ENCODE results near the gene TBC1D17. TPM values are rescaled to one million over a fixed set of nuclear protein-coding genes. Genes with fewer than 3 reads are reported as not detected.

Gene TBC1D17
- total and polyA plus RNA-seq, 2 of the 13 experiments (the other 11 are each of a cell fraction or from before 2014, with no cell fraction given): 9.7 to 16.9 TPM

DNA sequence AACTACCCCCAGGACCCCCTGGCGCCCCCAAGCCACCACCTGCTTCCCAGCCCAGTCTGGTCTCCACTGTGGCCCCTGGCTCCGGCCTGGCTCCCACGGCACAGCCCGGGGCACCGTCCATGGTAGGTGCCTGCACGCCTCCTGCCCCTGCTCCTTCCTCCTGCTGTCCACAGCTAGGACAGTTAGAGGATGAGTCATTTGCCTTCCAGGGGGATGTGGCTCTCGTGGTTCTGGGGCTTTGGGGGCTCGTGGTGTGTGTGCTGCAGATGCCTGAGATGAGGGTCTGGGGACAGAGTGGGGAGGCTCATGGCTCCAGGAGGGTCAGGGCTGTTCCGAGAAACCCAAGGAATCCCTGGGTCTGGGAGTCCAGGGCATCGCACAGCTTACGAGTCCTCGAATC, 46.7 kb upstream of the TBC1D17 start:
- CTCF ChIA-PET (ENCODE audit: low intra/inter-chr PET ratio, low total read pairs): no interaction called here
- in situ Hi-C loops (cut with HindIII; ENCODE audit: extremely low pct_ligation_motif_present, low pct_unique_long_range_greater_than_20kb): no loop called here
- no peak for FAIRE-seq

More for the DNA sequence above, 46.7 kb upstream of the TBC1D17 start:
- DNase-seq (ENCODE audit: low spot score) (no peak), ATAC-seq (no peak)
- Histone ChIP-seq H3K9me3 (ENCODE audit: low read length) (no peaks in the 10 kb centered on the region), H3K4me1 (ENCODE audit: insufficient read depth, low read length) (no peaks in the 10 kb centered on the region), H3K27me3 (ENCODE audit: control insufficient read depth in 1 of 2, insufficient read depth in 2 of 2, low read length in 2 of 2) (no peaks in the 10 kb centered on the region), H4K20me1 (ENCODE audit: insufficient read depth, low read length) (no peaks in the 10 kb centered on the region), H3K4me2 (ENCODE audit: low read depth, low read length) (no peak overlapping the region), H3K27ac (ENCODE audit: extremely low read length, insufficient read depth, low read length) (no peak overlapping the region), H3K36me3 (replicated peaks in 1 of 2; ENCODE audit: control insufficient read depth in 1 of 2, insufficient read depth in 2 of 2, low read length in 2 of 2) (peaks cover 27 to 58% of the 10 kb centered on the region in 2 experiments), H2AFZ (ENCODE audit: low read length) (no peak overlapping the region), H3K4me3 (replicated peaks in 1 of 3; ENCODE audit: insufficient read depth in 1 of 3, low read depth in 2 of 3, low read length in 3 of 3) (no peak overlapping the region), H3K79me2 (ENCODE audit: insufficient read depth, low read length) (no peaks in the 10 kb centered on the region), H3K9ac (ENCODE audit: insufficient read depth, low read depth, low read length) (no peak overlapping the region)
- no TSS peak for BruUV-seq (replicated peaks)
- WGBS (ENCODE audit: low lambda C conversion rate): 99% methylated on average over 10 of the region's 12 CpGs
- POLR2A ChIA-PET: no interaction called here
- no peak for TF ChIP-seq ZSCAN29 (CRISPR knock-in tag; conservative IDR thresholded peaks at IDR 0.05)
- TF ChIP-seq SP1 (IDR thresholded peaks at IDR 0.05): no peak
- no peak for TF ChIP-seq SP1 (CRISPR knock-in tag; IDR thresholded peaks at IDR 0.05)
- no peak for TF ChIP-seq SMARCE1 (IDR thresholded peaks at IDR 0.05; ENCODE audit: borderline replicate concordance)
- TF ChIP-seq ELF1 (CRISPR knock-in tag; IDR thresholded peaks at IDR 0.05): no peak
- TF ChIP-seq, protein P1, sequence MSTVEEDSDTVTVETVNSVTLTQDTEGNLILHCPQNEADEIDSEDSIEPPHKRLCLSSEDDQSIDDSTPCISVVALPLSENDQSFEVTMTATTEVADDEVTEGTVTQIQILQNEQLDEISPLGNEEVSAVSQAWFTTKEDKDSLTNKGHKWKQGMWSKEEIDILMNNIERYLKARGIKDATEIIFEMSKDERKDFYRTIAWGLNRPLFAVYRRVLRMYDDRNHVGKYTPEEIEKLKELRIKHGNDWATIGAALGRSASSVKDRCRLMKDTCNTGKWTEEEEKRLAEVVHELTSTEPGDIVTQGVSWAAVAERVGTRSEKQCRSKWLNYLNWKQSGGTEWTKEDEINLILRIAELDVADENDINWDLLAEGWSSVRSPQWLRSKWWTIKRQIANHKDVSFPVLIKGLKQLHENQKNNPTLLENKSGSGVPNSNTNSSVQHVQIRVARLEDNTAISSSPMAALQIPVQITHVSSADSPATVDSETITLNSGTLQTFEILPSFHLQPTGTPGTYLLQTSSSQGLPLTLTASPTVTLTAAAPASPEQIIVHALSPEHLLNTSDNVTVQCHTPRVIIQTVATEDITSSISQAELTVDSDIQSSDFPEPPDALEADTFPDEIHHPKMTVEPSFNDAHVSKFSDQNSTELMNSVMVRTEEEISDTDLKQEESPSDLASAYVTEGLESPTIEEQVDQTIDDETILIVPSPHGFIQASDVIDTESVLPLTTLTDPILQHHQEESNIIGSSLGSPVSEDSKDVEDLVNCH (CRISPR knock-in tag; IDR thresholded peaks at IDR 0.05): no peak
- TF ChIP-seq, protein P2, sequence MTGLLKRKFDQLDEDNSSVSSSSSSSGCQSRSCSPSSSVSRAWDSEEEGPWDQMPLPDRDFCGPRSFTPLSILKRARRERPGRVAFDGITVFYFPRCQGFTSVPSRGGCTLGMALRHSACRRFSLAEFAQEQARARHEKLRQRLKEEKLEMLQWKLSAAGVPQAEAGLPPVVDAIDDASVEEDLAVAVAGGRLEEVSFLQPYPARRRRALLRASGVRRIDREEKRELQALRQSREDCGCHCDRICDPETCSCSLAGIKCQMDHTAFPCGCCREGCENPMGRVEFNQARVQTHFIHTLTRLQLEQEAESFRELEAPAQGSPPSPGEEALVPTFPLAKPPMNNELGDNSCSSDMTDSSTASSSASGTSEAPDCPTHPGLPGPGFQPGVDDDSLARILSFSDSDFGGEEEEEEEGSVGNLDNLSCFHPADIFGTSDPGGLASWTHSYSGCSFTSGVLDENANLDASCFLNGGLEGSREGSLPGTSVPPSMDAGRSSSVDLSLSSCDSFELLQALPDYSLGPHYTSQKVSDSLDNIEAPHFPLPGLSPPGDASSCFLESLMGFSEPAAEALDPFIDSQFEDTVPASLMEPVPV (CRISPR knock-in tag; IDR thresholded peaks at IDR 0.05): no peak
- intact Hi-C loops (cut with micrococcal nuclease; ENCODE audit: unreplicated experiment): no loop called here
